OCI-LY7 (cell line): Measurements from ENCODE around the gene PTPRN. TPM values are rescaled to one million over a fixed set of nuclear protein-coding genes. Genes with fewer than 3 reads are reported as not detected.

Experiments used
- BruUV-seq: library from RNA; stranded (reverse); fragments of 400-500 nt; replicated peaks from 2 replicates; lab custom pipeline; 2021; lab: Mats Ljungman, UMichigan
- CTCF ChIA-PET: fragments of 300-600 bp; sonication (Branson Sonifier 250); formaldehyde crosslinking; loops from one replicate; lab custom pipeline; 2022; ENCODE audit warnings: antibody characterized with exemption; ENCODE audit not compliant: unreplicated experiment; lab: Charles Lee
- POLR2A ChIA-PET: fragments of 300-600 bp; sonication (Branson Sonifier 250); formaldehyde crosslinking; loops from one replicate; lab custom pipeline; 2022; ENCODE audit warnings: antibody characterized with exemption; lab: Charles Lee
- DNase-seq: peaks from one replicate; pipeline ENCODE4 v3.0.0-alpha.2; 2015; ENCODE audit warnings: low spot score
- H2AFZ ChIP-seq: fragments of 200-600 bp; sonication (generic), shearing (Covaris generic); 2 replicates; pipeline ENCODE4 v1.6.1; 2014; ENCODE audit warnings: mild to moderate bottlenecking, antibody characterized with exemption, low read length, moderate library complexity
- H3K27ac ChIP-seq: fragments of 200-600 bp; sonication (generic); 2 replicates; pipeline ENCODE4 v1.5.1; 2014; ENCODE audit warnings: mixed run types, low read depth, mild to moderate bottlenecking, moderate library complexity, low read length, inconsistent platforms; ENCODE audit not compliant: poor library complexity, severe bottlenecking
- H3K36me3 ChIP-seq: fragments of 200-600 bp; sonication (generic); 2 replicates; pipeline ENCODE4 v1.6.1; 2014; ENCODE audit warnings: mild to moderate bottlenecking, antibody characterized with exemption, low read length, moderate library complexity, mixed read lengths; ENCODE audit not compliant: insufficient read depth
- H3K4me1 ChIP-seq: fragments of 200-600 bp; sonication (generic); 2 replicates; pipeline ENCODE4 v1.5.1; 2014; ENCODE audit warnings: mild to moderate bottlenecking, low read length; ENCODE audit not compliant: insufficient read depth, poor library complexity, severe bottlenecking
- H3K4me2 ChIP-seq: fragments of 200-600 bp; sonication (generic); 2 replicates; pipeline ENCODE4 v1.6.1; 2014; ENCODE audit warnings: mild to moderate bottlenecking, low read length
- H3K4me3 ChIP-seq: fragments of 200-600 bp; sonication (generic); 2 replicates; pipeline ENCODE4 v1.5.1; 2014; ENCODE audit warnings: mild to moderate bottlenecking, low read depth, low read length; ENCODE audit not compliant: poor library complexity, severe bottlenecking
- H3K79me2 ChIP-seq: fragments of 200-600 bp; sonication (generic); 2 replicates; pipeline ENCODE4 v1.6.1; 2016; ENCODE audit warnings: low read depth, mild to moderate bottlenecking, low read length, moderate library complexity, mixed read lengths; ENCODE audit not compliant: insufficient read depth
- H3K9me2 ChIP-seq: fragments of 200-600 bp; sonication (generic); 2 replicates; pipeline ENCODE4 v1.6.1; 2016; ENCODE audit warnings: mild to moderate bottlenecking, low read length, mixed read lengths; ENCODE audit not compliant: insufficient read depth
- H3K9me3 ChIP-seq: fragments of 200-600 bp; sonication (generic); 2 replicates; pipeline ENCODE4 v1.6.1; 2014; ENCODE audit warnings: mild to moderate bottlenecking, mixed run types, low read length, mixed read lengths
- H4K20me1 ChIP-seq: fragments of 200-600 bp; sonication (generic); 2 replicates; pipeline ENCODE4 v1.6.1; 2014; ENCODE audit warnings: mild to moderate bottlenecking, antibody characterized with exemption, low read length, moderate library complexity, mixed read lengths; ENCODE audit not compliant: insufficient read depth
- CTCF ChIP-seq: fragments of 200-600 bp; sonication (generic); conservative IDR thresholded peaks from 2 replicates; pipeline ENCODE4 v1.5.1; 2014; ENCODE audit warnings: mild to moderate bottlenecking, antibody characterized with exemption, low read length, moderate library complexity, mixed read lengths
- EZH2phosphoT487 ChIP-seq: fragments of 200-600 bp; sonication (generic); IDR thresholded peaks from 2 replicates; pipeline ENCODE4 v1.6.1; 2018; ENCODE audit warnings: low read depth, borderline replicate concordance, mild to moderate bottlenecking, mixed run types, antibody characterized with exemption, low read length, moderate library complexity, mixed read lengths
- intact Hi-C: fragments of 100-400 bp; cut with micrococcal nuclease; formaldehyde crosslinking; loops from one replicate; pipeline ENCODE4 v1.10.0; 2022; ENCODE audit not compliant: unreplicated experiment
- total RNA-seq, 2 experiments: library from RNA; depleted of rRNA in 1 of 2; stranded (reverse); fragments of >200 nt in 1 of 2; shearing (Covaris generic) in 1 of 2; gene quantifications; 2 replicates each; pipeline ENCODE4 v1.2.3, GENCODE V29; 2014 to 2022

PTPRN gene
- total RNA-seq, 2 experiments from 2014 or later: not detected

GRCh38 chr2:219269362-219270054 is 39.7 kb downstream of the PTPRN start:
- Histone ChIP-seq H3K4me1 (no peaks in the 10 kb centered on the region), H3K27ac (no peak overlapping the region), H2AFZ (no peak overlapping the region), H3K79me2 (no peaks in the 10 kb centered on the region), H3K36me3 (no peaks in the 10 kb centered on the region), H3K9me2 (no peaks in the 10 kb centered on the region), H3K9me3 (no peaks in the 10 kb centered on the region), H4K20me1 (no peaks in the 10 kb centered on the region), H3K4me2 (no peak overlapping the region), H3K4me3 (no peak overlapping the region)
- no peak for TF ChIP-seq CTCF
- TF ChIP-seq EZH2phosphoT487: no peak
- CTCF ChIA-PET: no interaction called here
- intact Hi-C loops: loop anchor here (10.0 kb wide), 1 partner anchor 385 kb away; the partner anchor contains the start of gene WNT10A
- POLR2A ChIA-PET: interaction anchor here (0.6 kb wide), 1 partner anchor 610 kb away, joined by 3 read pairs; the partner anchor contains the start of genes BCS1L and ZNF142
- BruUV-seq: no TSS peak
- no peak for DNase-seq

GRCh38 chr2:219268294-219268693 is 40.9 kb downstream of the PTPRN start:
- POLR2A ChIA-PET: interaction anchor here (0.7 to 1.8 kb wide), 3 partner anchors 13 to 857 kb away, joined by 3 to 8 read pairs (median 4); no protein-coding TSS in a partner anchor
- intact Hi-C loops: no loop called here

More at GRCh38 chr2:219268294-219268693, 40.9 kb downstream of the PTPRN start:
- no peak overlapping the region for H2AFZ ChIP-seq
- TF ChIP-seq EZH2phosphoT487 (no peak), CTCF (no peak)
- no peak overlapping the region for H3K27ac ChIP-seq
- H3K4me3 ChIP-seq: no peak overlapping the region
- no peaks in the 10 kb centered on the region for H3K79me2 ChIP-seq
- no peaks in the 10 kb centered on the region for H3K9me3 ChIP-seq
- BruUV-seq: no TSS peak
- H4K20me1 ChIP-seq: no peaks in the 10 kb centered on the region
- H3K4me1 ChIP-seq: no peaks in the 10 kb centered on the region
- no peaks in the 10 kb centered on the region for H3K36me3 ChIP-seq
- H3K9me2 ChIP-seq: no peaks in the 10 kb centered on the region
- no peak overlapping the region for H3K4me2 ChIP-seq
- no peak for DNase-seq
- CTCF ChIA-PET: no interaction called here
